C1 segment of cervical spinal cord (tissue), 14 donors: ENCODE measurements around the gene MMP25.
A peak's percentile ranks its signal among the peaks of the same experiment; 100 is the strongest.

Source experiments
- DNase-seq, 14 donors: peaks; one replicate each; lab custom pipeline; 2025; lab: John Stamatoyannopoulos, UW

MMP25 gene

GRCh38 chr16:3092501-3092941 is 46.2 kb downstream of the MMP25 start:
- DNase-seq: no peak

- DNase-seq: no peak
Observed at GRCh38 chr16:3094289-3095027, 48.1 kb downstream of the MMP25 start.

GRCh38 chr16:3095869-3096268 is 49.5 kb downstream of the MMP25 start:
- no peak for DNase-seq

- DNase-seq: no peak
Observed at GRCh38 chr16:3096362-3096761, 50.0 kb downstream of the MMP25 start.

GRCh38 chr16:3097266-3097665 is 50.9 kb downstream of the MMP25 start:
- DNase-seq: no peak

GRCh38 chr16:3098459-3099394 is 52.4 kb downstream of the MMP25 start, which contains the start of gene ZSCAN10:
ZSCAN10 (minus strand) TSS chr16:3099294; CDS start chr16:3092937, 6,357 bp downstream.
- DNase-seq: no peak

- no peak for DNase-seq
Observed at GRCh38 chr16:3099395-3099731, 53.0 kb downstream of the MMP25 start.

- DNase-seq: peak in 10 of 14 donors; percentile 9 to 67 (median 31)
Observed at GRCh38 chr16:3099732-3100499, 53.6 kb downstream of the MMP25 start.

- no peak for DNase-seq
Observed at GRCh38 chr16:3101018-3101840, 54.9 kb downstream of the MMP25 start.

GRCh38 chr16:3101841-3102470 is 55.6 kb downstream of the MMP25 start:
- DNase-seq: peak in 1 of 14 donors; percentile 5

GRCh38 chr16:3106205-3106928 is 60.0 kb downstream of the MMP25 start:
- DNase-seq: peak; percentile 12 to 91 (median 80)
